Effector CD4-positive, alpha-beta T cell (primary cell): ENCODE measurements around the gene RPGRIP1. TPM values are rescaled to one million over a fixed set of nuclear protein-coding genes. Genes with fewer than 3 reads are reported as not detected.
"Not testable (repeated sequence)": the region's sequence is repeated elsewhere in the genome, so short reads cannot be mapped to it uniquely, and the experiment has no call there.

ENCODE experiments used
- DNase-seq: peaks from one replicate; pipeline ENCODE4 v3.0.0-alpha.2; 2020
- total RNA-seq: gene quantifications from one replicate; lab custom pipeline; 2026; lab: John Stamatoyannopoulos, UW

RPGRIP1 gene
- not detected for total RNA-seq

GRCh38 chr14:21279783-21280182, at the start of gene RPGRIP1:
TSS of gene RPGRIP1 (plus strand) at chr14:21280083. CDS start at chr14:21287977, 7,894 bp downstream.
- DNase-seq: no peak

GRCh38 chr14:21231020-21231652, 48.7 kb upstream of the RPGRIP1 start:
- no peak for DNase-seq

- no peak for DNase-seq
Measured at GRCh38 chr14:21233457-21234076, 46.3 kb upstream of the RPGRIP1 start.

GRCh38 chr14:21234112-21234511, 45.8 kb upstream of the RPGRIP1 start:
- no peak for DNase-seq

GRCh38 chr14:21236948-21237797, 42.7 kb upstream of the RPGRIP1 start:
- no peak for DNase-seq

- no peak for DNase-seq
Measured at GRCh38 chr14:21238823-21239518, 40.9 kb upstream of the RPGRIP1 start.

GRCh38 chr14:21240417-21240816, 39.5 kb upstream of the RPGRIP1 start:
- no peak for DNase-seq

- DNase-seq: no peak
Measured at GRCh38 chr14:21241218-21241819, 38.6 kb upstream of the RPGRIP1 start.

- no peak for DNase-seq
Measured at GRCh38 chr14:21244544-21244943, 35.3 kb upstream of the RPGRIP1 start.

GRCh38 chr14:21245813-21246212, 34.1 kb upstream of the RPGRIP1 start:
- DNase-seq: no peak

GRCh38 chr14:21248338-21248737, 31.5 kb upstream of the RPGRIP1 start:
- DNase-seq: no peak

- DNase-seq: no peak
Measured at GRCh38 chr14:21248739-21249411, 31.0 kb upstream of the RPGRIP1 start.

- no peak for DNase-seq
Measured at GRCh38 chr14:21251215-21251614, 28.7 kb upstream of the RPGRIP1 start.

GRCh38 chr14:21252149-21252548, 27.7 kb upstream of the RPGRIP1 start:
- no peak for DNase-seq

- DNase-seq: no peak
Measured at GRCh38 chr14:21255385-21256101, 24.3 kb upstream of the RPGRIP1 start.

- DNase-seq: not testable (repeated sequence)
Measured at GRCh38 chr14:21256102-21256447, 23.8 kb upstream of the RPGRIP1 start.

- DNase-seq: no peak
Measured at GRCh38 chr14:21256539-21257393, 23.1 kb upstream of the RPGRIP1 start.

- DNase-seq: no peak
Measured at GRCh38 chr14:21257394-21257909, 22.4 kb upstream of the RPGRIP1 start.

GRCh38 chr14:21258005-21258888, 21.6 kb upstream of the RPGRIP1 start:
- DNase-seq: no peak
